ENCODE data around the gene CAMKMT. TPM values are rescaled to one million over a fixed set of nuclear protein-coding genes. Genes with fewer than 3 reads are reported as not detected.

Gene CAMKMT
- total RNA-seq, 3 donors from 2014 or later (not counting 1 experiment from before 2014, with no cell fraction given) = 18.1 to 25.0 (median 20.6) TPM

DNA sequence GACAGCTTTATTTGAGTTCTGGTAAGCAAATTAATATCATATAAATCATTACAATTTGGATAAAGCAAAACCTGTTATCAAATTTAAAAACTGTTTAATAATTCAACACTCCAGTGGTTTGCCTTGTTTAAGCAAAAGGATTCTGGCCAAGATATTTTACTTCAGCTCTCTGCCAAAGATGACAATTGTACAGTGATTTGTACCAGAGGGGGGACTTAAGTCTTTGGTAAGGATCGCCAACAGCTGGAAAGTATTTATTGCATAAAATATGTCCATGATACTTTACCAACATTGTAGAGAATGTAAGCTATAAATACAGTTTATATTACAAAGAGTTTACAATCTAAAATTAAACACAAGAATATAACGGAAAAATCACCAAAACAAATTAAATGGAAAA is 14.2 kb upstream of the CAMKMT start:
- no peaks in the 10 kb centered on the region for H3K36me3 Mint-ChIP-seq
- no peak overlapping the region for H3K4me3 Mint-ChIP-seq
- Histone ChIP-seq H3K4me3 (ENCODE audit: low read length) (no peak overlapping the region), H3K27ac (ENCODE audit: low read length) (no peak overlapping the region), H3K9me3 (ENCODE audit: control insufficient read depth, insufficient read depth, low read length) (no peaks in the 10 kb centered on the region), H3K4me1 (ENCODE audit: control insufficient read depth, insufficient read depth, low read length) (no peaks in the 10 kb centered on the region), H3K27me3 (ENCODE audit: control insufficient read depth, insufficient read depth, low read length) (no peaks in the 10 kb centered on the region), H3K36me3 (ENCODE audit: control insufficient read depth, insufficient read depth, low read length) (peaks cover 10% of the 10 kb centered on the region)
- TF ChIP-seq, protein P1, sequence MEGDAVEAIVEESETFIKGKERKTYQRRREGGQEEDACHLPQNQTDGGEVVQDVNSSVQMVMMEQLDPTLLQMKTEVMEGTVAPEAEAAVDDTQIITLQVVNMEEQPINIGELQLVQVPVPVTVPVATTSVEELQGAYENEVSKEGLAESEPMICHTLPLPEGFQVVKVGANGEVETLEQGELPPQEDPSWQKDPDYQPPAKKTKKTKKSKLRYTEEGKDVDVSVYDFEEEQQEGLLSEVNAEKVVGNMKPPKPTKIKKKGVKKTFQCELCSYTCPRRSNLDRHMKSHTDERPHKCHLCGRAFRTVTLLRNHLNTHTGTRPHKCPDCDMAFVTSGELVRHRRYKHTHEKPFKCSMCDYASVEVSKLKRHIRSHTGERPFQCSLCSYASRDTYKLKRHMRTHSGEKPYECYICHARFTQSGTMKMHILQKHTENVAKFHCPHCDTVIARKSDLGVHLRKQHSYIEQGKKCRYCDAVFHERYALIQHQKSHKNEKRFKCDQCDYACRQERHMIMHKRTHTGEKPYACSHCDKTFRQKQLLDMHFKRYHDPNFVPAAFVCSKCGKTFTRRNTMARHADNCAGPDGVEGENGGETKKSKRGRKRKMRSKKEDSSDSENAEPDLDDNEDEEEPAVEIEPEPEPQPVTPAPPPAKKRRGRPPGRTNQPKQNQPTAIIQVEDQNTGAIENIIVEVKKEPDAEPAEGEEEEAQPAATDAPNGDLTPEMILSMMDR (IDR thresholded peaks at IDR 0.05) = no peak
- no peaks in the 10 kb centered on the region for H3K27me3 Mint-ChIP-seq (ENCODE audit: low read depth in 2 of 2)
- no peak for DNase-seq
- ATAC-seq = no peak
- H3K9me3 Mint-ChIP-seq = no peaks in the 10 kb centered on the region
- intact Hi-C loops (cut with micrococcal nuclease) = loop anchor here (10.0 kb wide), 1 partner anchor 103 kb away; no protein-coding TSS in a partner anchor
- no peak overlapping the region for H3K27ac Mint-ChIP-seq
- H3K4me1 Mint-ChIP-seq = peaks cover 17 to 18% of the 10 kb centered on the region in 2 donors
- WGBS (ENCODE audit: insufficient coverage) = no CpG with 5 or more reads among the region's 2 CpGs

DNA sequence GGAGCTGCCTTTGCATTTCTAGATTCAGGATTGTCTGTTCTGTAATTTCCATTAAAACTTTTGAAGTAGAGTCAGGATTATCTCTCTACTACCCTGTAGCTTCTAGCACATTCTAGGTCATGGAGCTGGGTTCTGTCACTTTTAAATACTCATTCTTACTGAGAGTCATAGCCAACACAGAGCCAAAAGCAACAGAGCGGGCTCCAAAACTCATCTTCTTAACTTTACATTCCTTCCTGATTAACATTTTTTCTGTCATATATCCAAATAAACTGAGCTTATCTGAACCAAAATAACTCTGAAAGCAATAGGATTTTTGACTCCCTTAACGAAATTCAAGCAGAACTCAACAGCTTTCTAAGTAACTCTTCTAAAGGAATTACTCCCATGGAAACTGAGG is 13.3 kb upstream of the CAMKMT start:
- Mint-ChIP-seq H3K36me3 (no peaks in the 10 kb centered on the region), H3K4me3 (no peak overlapping the region), H3K9me3 (no peaks in the 10 kb centered on the region), H3K27me3 (ENCODE audit: low read depth in 2 of 2) (no peaks in the 10 kb centered on the region), H3K27ac (no peak overlapping the region), H3K4me1 (peaks cover 17 to 18% of the 10 kb centered on the region in 2 donors)
- no peaks in the 10 kb centered on the region for H3K4me1 ChIP-seq (ENCODE audit: control insufficient read depth, insufficient read depth, low read length)
- 100% methylated on average over 2 of the region's 2 CpGs for WGBS (ENCODE audit: insufficient coverage)
- TF ChIP-seq, protein P1 (IDR thresholded peaks at IDR 0.05) = no peak
- DNase-seq (no peak), ATAC-seq (no peak)
- intact Hi-C loops (cut with micrococcal nuclease) = loop anchor here (10.0 kb wide), 1 partner anchor 104 kb away; no protein-coding TSS in a partner anchor
- H3K27me3 ChIP-seq (ENCODE audit: control insufficient read depth, insufficient read depth, low read length) = no peaks in the 10 kb centered on the region
- H3K27ac ChIP-seq (ENCODE audit: low read length) = no peak overlapping the region
- H3K36me3 ChIP-seq (ENCODE audit: control insufficient read depth, insufficient read depth, low read length) = peaks cover 5% of the 10 kb centered on the region
- no peak overlapping the region for H3K4me3 ChIP-seq (ENCODE audit: low read length)
- no peaks in the 10 kb centered on the region for H3K9me3 ChIP-seq (ENCODE audit: control insufficient read depth, insufficient read depth, low read length)

DNA sequence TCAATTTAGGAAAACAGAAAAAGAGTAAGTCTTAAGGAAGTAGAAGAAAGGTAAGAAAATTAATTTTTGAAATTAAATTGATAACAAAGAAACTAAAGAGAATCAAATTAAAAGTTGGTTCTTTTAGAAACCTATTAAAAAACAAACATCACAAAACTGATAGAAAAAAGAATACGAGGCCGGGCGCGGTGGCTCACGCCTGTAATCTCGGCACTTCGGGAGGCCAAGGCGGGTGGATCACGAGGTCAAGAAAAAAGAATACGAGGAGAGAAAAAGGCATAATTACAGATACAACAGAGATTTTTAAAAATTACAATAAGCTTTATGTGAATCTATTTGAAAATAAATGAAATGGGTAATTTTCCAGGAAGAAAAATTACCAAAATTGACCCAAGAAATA is 12.2 kb upstream of the CAMKMT start:
- ATAC-seq = no peak
- Mint-ChIP-seq H3K4me1 (peaks cover 17 to 18% of the 10 kb centered on the region in 2 donors), H3K36me3 (no peaks in the 10 kb centered on the region), H3K27me3 (ENCODE audit: low read depth in 2 of 2) (no peaks in the 10 kb centered on the region), H3K4me3 (no peak overlapping the region), H3K9me3 (no peaks in the 10 kb centered on the region), H3K27ac (no peak overlapping the region)
- Histone ChIP-seq H3K4me3 (ENCODE audit: low read length) (no peak overlapping the region), H3K27ac (ENCODE audit: low read length) (no peak overlapping the region), H3K4me1 (ENCODE audit: control insufficient read depth, insufficient read depth, low read length) (no peaks in the 10 kb centered on the region), H3K36me3 (ENCODE audit: control insufficient read depth, insufficient read depth, low read length) (peaks cover 2% of the 10 kb centered on the region), H3K27me3 (ENCODE audit: control insufficient read depth, insufficient read depth, low read length) (no peaks in the 10 kb centered on the region), H3K9me3 (ENCODE audit: control insufficient read depth, insufficient read depth, low read length) (no peaks in the 10 kb centered on the region)
- 100% methylated on average over 8 of the region's 10 CpGs for WGBS (ENCODE audit: insufficient coverage)
- TF ChIP-seq, protein P1 (IDR thresholded peaks at IDR 0.05) = no peak
- no peak for DNase-seq
- intact Hi-C loops (cut with micrococcal nuclease) = loop anchor here (10.0 kb wide), 1 partner anchor 105 kb away; no protein-coding TSS in a partner anchor

DNA sequence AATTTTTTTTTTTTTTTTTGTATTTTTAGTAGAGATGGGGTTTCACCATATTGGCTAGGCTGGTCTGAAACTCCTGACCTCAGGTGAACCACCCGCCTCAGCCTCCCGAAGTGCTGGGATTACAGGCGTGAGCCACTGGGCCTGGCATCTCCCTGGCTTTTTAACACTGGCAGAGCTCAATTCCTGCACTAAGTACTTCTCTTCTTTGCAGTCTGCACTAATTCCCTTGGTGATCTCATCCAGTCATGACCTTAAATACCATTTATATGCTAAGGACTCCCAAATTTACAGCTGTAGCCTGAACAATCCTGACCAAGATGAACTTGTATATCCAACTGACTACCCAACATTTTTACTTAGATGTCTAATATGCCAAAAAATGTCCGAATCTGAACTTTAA is 10.7 kb upstream of the CAMKMT start:
- Mint-ChIP-seq H3K9me3 (no peaks in the 10 kb centered on the region), H3K27me3 (ENCODE audit: low read depth in 2 of 2) (no peaks in the 10 kb centered on the region), H3K27ac (no peak overlapping the region), H3K4me1 (peaks cover 17 to 22% of the 10 kb centered on the region in 2 donors), H3K36me3 (no peaks in the 10 kb centered on the region), H3K4me3 (no peak overlapping the region)
- DNase-seq = no peak
- H3K36me3 ChIP-seq (ENCODE audit: control insufficient read depth, insufficient read depth, low read length) = no peaks in the 10 kb centered on the region
- 98% methylated on average over 4 of the region's 4 CpGs for WGBS (ENCODE audit: insufficient coverage)
- intact Hi-C loops (cut with micrococcal nuclease) = no loop called here
- no peaks in the 10 kb centered on the region for H3K9me3 ChIP-seq (ENCODE audit: control insufficient read depth, insufficient read depth, low read length)
- no peaks in the 10 kb centered on the region for H3K27me3 ChIP-seq (ENCODE audit: control insufficient read depth, insufficient read depth, low read length)
- ATAC-seq = no peak
- H3K27ac ChIP-seq (ENCODE audit: low read length) = no peak overlapping the region
- TF ChIP-seq, protein P1 (IDR thresholded peaks at IDR 0.05) = no peak
- H3K4me3 ChIP-seq (ENCODE audit: low read length) = no peak overlapping the region
- no peaks in the 10 kb centered on the region for H3K4me1 ChIP-seq (ENCODE audit: control insufficient read depth, insufficient read depth, low read length)
